ENCODE data around the gene CHCHD3.

CHCHD3 gene

GRCh38 chr7:133108023-133108422, 26.1 kb upstream of the CHCHD3 start:
- H3K4me3 ChIP-seq (ENCODE audit: low read depth, low read length), result no peak overlapping the region
- TF ChIP-seq, protein P1, sequence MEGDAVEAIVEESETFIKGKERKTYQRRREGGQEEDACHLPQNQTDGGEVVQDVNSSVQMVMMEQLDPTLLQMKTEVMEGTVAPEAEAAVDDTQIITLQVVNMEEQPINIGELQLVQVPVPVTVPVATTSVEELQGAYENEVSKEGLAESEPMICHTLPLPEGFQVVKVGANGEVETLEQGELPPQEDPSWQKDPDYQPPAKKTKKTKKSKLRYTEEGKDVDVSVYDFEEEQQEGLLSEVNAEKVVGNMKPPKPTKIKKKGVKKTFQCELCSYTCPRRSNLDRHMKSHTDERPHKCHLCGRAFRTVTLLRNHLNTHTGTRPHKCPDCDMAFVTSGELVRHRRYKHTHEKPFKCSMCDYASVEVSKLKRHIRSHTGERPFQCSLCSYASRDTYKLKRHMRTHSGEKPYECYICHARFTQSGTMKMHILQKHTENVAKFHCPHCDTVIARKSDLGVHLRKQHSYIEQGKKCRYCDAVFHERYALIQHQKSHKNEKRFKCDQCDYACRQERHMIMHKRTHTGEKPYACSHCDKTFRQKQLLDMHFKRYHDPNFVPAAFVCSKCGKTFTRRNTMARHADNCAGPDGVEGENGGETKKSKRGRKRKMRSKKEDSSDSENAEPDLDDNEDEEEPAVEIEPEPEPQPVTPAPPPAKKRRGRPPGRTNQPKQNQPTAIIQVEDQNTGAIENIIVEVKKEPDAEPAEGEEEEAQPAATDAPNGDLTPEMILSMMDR (IDR thresholded peaks at IDR 0.05; ENCODE audit: low read depth, low read length), result no peak

DNA sequence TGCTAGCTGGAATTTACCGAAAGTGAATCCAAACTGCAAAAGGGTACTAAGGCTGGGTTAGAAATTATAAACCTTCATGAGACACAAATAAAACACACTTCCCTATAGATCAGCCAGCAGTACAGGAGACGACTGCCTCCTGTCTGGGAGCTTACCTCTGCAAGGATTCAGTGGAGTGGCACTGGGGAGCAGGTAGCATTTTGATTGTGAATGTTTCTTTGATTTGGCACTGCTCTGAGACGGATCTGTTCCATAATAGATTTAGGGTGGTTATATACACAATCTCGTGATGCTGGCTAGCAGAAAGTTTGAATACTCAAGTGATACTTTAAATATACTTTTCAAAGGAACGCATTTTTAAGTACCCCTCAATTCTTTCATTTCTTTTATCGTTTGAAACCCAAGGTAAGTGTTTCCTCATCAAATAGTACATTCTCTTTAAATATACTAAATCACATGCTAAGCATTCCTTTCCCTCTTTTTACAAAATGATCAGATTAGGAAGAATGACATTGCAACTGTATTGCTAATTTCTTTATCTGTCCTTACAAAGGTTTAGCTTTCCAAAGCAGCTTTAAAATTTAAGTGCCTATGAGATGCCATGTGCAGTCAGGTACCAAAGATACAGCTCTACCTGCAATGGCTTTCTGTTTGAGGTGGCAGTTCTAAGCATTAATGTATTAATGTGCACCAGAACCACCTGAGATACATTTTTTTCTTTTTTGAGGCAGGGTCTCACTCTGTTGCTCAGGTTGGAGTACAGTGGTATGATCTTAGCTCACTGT, 20.6 kb upstream of the CHCHD3 start:
- H3K4me3 ChIP-seq (ENCODE audit: low read depth, low read length), result no peak overlapping the region
- TF ChIP-seq, protein P1 (IDR thresholded peaks at IDR 0.05; ENCODE audit: low read depth, low read length), result no peak

GRCh38 chr7:133099633-133100286, 17.9 kb upstream of the CHCHD3 start:
- no peak overlapping the region for H3K4me3 ChIP-seq (ENCODE audit: low read depth, low read length)
- TF ChIP-seq, protein P1 (IDR thresholded peaks at IDR 0.05; ENCODE audit: low read depth, low read length), result no peak

DNA sequence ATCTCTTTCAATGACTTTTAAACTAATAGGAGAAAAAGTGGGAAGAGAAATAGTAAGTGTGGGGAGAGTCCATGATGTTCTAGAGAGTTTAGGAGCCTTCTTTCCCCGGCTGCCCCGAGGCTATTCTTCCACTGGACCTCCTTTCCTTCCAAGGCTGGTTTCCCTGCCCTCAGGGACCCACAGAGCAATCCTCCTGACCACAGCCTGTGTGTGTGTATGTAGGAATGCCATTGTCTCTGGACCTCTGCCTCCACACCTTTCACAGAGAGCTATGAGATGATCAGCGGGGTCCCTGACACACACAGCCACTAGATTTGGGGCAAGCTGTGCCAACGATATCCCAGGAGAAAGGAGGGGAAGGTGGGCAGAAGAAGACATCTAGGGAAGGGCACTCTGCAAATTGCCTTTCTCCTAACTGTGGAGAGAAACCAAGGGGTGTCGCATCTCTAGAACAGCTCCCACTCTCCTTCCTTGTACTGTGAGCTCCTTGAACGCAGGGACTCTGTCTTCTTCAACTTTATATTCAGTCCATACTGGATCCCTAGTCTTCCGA, 13.3 kb upstream of the CHCHD3 start:
- no peak overlapping the region for H3K4me3 ChIP-seq (ENCODE audit: low read depth, low read length)
- TF ChIP-seq, protein P1 (IDR thresholded peaks at IDR 0.05; ENCODE audit: low read depth, low read length), result no peak

DNA sequence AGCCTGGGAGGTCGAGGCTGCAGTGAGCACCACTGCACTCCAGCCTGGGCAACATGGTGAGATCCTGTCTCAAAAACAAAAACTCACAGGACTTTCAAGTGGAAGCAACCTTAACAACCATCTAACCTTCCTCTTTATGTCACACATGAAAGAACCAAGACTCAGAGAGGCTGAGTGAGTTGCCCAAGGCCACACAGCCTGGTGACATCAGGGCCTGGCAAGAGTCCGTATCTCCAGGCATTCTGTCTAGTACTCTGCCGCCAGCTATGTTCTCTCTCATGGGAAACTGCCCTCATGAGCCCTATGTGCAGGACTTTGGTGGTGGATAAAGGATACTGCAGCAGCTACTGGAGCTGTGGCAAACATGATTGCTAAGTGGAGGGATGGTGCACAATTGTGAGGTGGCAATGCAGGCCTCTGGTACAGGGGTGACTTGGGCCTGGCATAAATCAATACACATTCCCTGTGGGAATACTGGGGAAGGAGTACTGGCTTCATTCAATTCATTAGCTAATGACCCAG, 10.1 kb upstream of the CHCHD3 start:
- H3K4me3 ChIP-seq (ENCODE audit: low read depth, low read length), result no peak overlapping the region
- TF ChIP-seq, protein P1 (IDR thresholded peaks at IDR 0.05; ENCODE audit: low read depth, low read length), result no peak

- H3K4me3 ChIP-seq (ENCODE audit: low read depth, low read length), result no peak overlapping the region
Measured at GRCh38 chr7:133082390-133082766, 488 bp upstream of the CHCHD3 start.

More at GRCh38 chr7:133082390-133082766, 488 bp upstream of the CHCHD3 start:
- TF ChIP-seq, protein P1 (IDR thresholded peaks at IDR 0.05; ENCODE audit: low read depth, low read length), result no peak
